ENCODE measurements around the gene SUPT3H.

GRCh38 chr6:45123023-45123422 is 254.7 kb downstream of the SUPT3H start:
- no peak for TF ChIP-seq POLR2AphosphoS5 (IDR thresholded peaks at IDR 0.05; ENCODE audit: low read depth, low read length)
- no peak for TF ChIP-seq POLR2A (IDR thresholded peaks at IDR 0.05; ENCODE audit: low read depth, low read length)
- TF ChIP-seq PAX5 (IDR thresholded peaks at IDR 0.05; ENCODE audit: insufficient read depth, low read length, severe bottlenecking): no peak
